Gastroesophageal sphincter (tissue), 4 donors: ENCODE measurements around the gene COPS4. TPM values are rescaled to one million over a fixed set of nuclear protein-coding genes. Genes with fewer than 3 reads are reported as not detected.
A peak's percentile ranks its signal among the peaks of the same experiment; 100 is the strongest.

Experiments used
- ATAC-seq: fragments of 150-250 bp; one replicate; pipeline ENCODE4 v1.9.1; 2016; ENCODE audit warnings: mild to moderate bottlenecking, moderate library complexity
- H3K27ac ChIP-seq, 4 donors: fragments of 200-600 bp; sonication (generic) in 3 of 4; 1 replicate in 3 of 4; 2 replicates in 1 of 4; pipeline ENCODE4 v1.5.1; 2016 to 2019
- H3K27me3 ChIP-seq: fragments of 200-600 bp; sonication (generic); one replicate; pipeline ENCODE4 v1.5.1; 2019
- H3K36me3 ChIP-seq, 2 donors: fragments of 200-600 bp; sonication (generic); one replicate each; pipeline ENCODE4 v1.5.1; 2019; ENCODE audit warnings: control low read depth in 1 of 2
- H3K4me1 ChIP-seq, 3 donors: fragments of 200-600 bp; sonication (generic); 1 replicate in 2 of 3; 2 replicates in 1 of 3; pipeline ENCODE4 v1.5.1; 2016 to 2019; ENCODE audit warnings: control low read depth in 2 of 3
- H3K4me3 ChIP-seq, 2 donors: fragments of 200-600 bp; sonication (generic); one replicate each; pipeline ENCODE4 v1.5.1; 2019; ENCODE audit warnings: mild to moderate bottlenecking in 1 of 2, moderate library complexity in 1 of 2
- H3K9me3 ChIP-seq, 3 donors: fragments of 200-600 bp; sonication (generic); one replicate each; pipeline ENCODE4 v1.5.1; 2017 to 2019; ENCODE audit warnings: control low read depth in 2 of 3
- CTCF ChIP-seq, 4 experiments: fragments of 200-600 bp in 2 of 4; fragments of 450-650 bp in 2 of 4; sonication (generic) in 1 of 4; IDR thresholded peaks; one replicate each; pipeline ENCODE4 v1.5.1; 2017 to 2019; ENCODE audit warnings: antibody characterized with exemption in 4 of 4, mild to moderate bottlenecking in 2 of 4, moderate library complexity in 2 of 4
- EP300 ChIP-seq: sonication (generic); formaldehyde crosslinking; IDR thresholded peaks from one replicate; pipeline ENCODE4 v1.6.1; 2017; ENCODE audit warnings: antibody characterized with exemption, mild to moderate bottlenecking
- POLR2A ChIP-seq, 2 donors: fragments of 450-650 bp; IDR thresholded peaks; one replicate each; pipeline ENCODE4 v1.6.1; 2017; ENCODE audit warnings: antibody characterized with exemption in 2 of 2, mild to moderate bottlenecking in 2 of 2, moderate library complexity in 1 of 2
- POLR2AphosphoS5 ChIP-seq: sonication (generic); formaldehyde crosslinking; IDR thresholded peaks from one replicate; pipeline ENCODE4 v1.6.1; 2017; ENCODE audit warnings: antibody characterized with exemption
- WGBS, 2 donors: methylation state at CpG; one replicate each; pipeline ENCODE4 v1.1.5; 2018; ENCODE audit warnings: low coverage in 1 of 2; 5-methylcytosine and 5-hydroxymethylcytosine counted together
- total RNA-seq, 4 donors: library from RNA; depleted of rRNA; stranded (reverse); fragments of >200 nt; gene quantifications; one replicate each; pipeline ENCODE4 v1.1.0, GENCODE V29; 2016

Gene COPS4
- total RNA-seq, 4 donors from 2014 or later: 51.0 to 60.7 (median 55.8) TPM

- Histone ChIP-seq H3K36me3 (no peaks in the 10 kb centered on the region), H3K27me3 (no peaks in the 10 kb centered on the region), H3K27ac (peak within 1 kb of the TSS; percentile 87 to 97 (median 92)), H3K4me3 (peak within 1 kb of the TSS; percentile 72 to 90), H3K9me3 (no peaks in the 10 kb centered on the region), H3K4me1 (peaks cover 0 to 51% (median 13%) of the 10 kb centered on the region in 3 donors)
- 3 to 4% methylated on average over 3 to 9 of the region's 54 CpGs for WGBS, 2 donors
- ATAC-seq: peak; percentile 46
- TF ChIP-seq CTCF (IDR thresholded peaks at IDR 0.05) (peak in 1 of 4 experiments; percentile 19), POLR2AphosphoS5 (peak; percentile 45), EP300 (no peak), POLR2A (IDR thresholded peaks at IDR 0.05) (peak in 1 of 2 donors; percentile 7)
Observed at GRCh38 chr4:83010522-83011318, 24.3 kb upstream of the COPS4 start, which contains the start of gene LIN54. Gene LIN54 (minus strand): TSS chr4:83010823. CDS start chr4:82984844, 25,979 bp downstream.

GRCh38 chr4:83011689-83012199, 23.2 kb upstream of the COPS4 start:
- WGBS, 2 donors: 3% methylated on average over 5 of the region's 5 CpGs

GRCh38 chr4:83012200-83012686, 22.7 kb upstream of the COPS4 start:
- Histone ChIP-seq H3K4me1 (peaks cover 0 to 51% (median 13%) of the 10 kb centered on the region in 3 donors), H3K36me3 (no peaks in the 10 kb centered on the region), H3K4me3 (peak overlapping the region; percentile 65 to 72), H3K27ac (peak overlapping the region; percentile 41 to 97 (median 91)), H3K27me3 (no peaks in the 10 kb centered on the region), H3K9me3 (no peaks in the 10 kb centered on the region)
- 0% methylated on average over 2 of the region's 43 CpGs for WGBS, 2 donors
- TF ChIP-seq CTCF (IDR thresholded peaks at IDR 0.05) (no peak), POLR2AphosphoS5 (no peak), POLR2A (IDR thresholded peaks at IDR 0.05) (no peak), EP300 (no peak)
- no peak for ATAC-seq

More at GRCh38 chr4:83011689-83012199, 23.2 kb upstream of the COPS4 start:
- no peak for ATAC-seq
- TF ChIP-seq POLR2A (IDR thresholded peaks at IDR 0.05) (no peak), EP300 (no peak), POLR2AphosphoS5 (no peak), CTCF (IDR thresholded peaks at IDR 0.05) (no peak)
- H3K9me3 ChIP-seq: no peaks in the 10 kb centered on the region
- peaks cover 0 to 51% (median 13%) of the 10 kb centered on the region in 3 donors for H3K4me1 ChIP-seq
- no peaks in the 10 kb centered on the region for H3K36me3 ChIP-seq
- H3K4me3 ChIP-seq: peak overlapping the region; percentile 65 to 72
- peak overlapping the region; percentile 41 to 97 (median 91) for H3K27ac ChIP-seq
- H3K27me3 ChIP-seq: no peaks in the 10 kb centered on the region

- peaks cover 0 to 47% (median 13%) of the 10 kb centered on the region in 3 donors for H3K4me1 ChIP-seq
- H3K27ac ChIP-seq: peak overlapping the region; percentile 55 to 97 (median 91)
- no peaks in the 10 kb centered on the region for H3K36me3 ChIP-seq
- no peaks in the 10 kb centered on the region for H3K27me3 ChIP-seq
- ATAC-seq: peak; percentile 97
- H3K9me3 ChIP-seq: no peaks in the 10 kb centered on the region
- TF ChIP-seq EP300 (no peak), CTCF (IDR thresholded peaks at IDR 0.05) (peak; percentile 31 to 77 (median 60)), POLR2A (IDR thresholded peaks at IDR 0.05) (peak; percentile 2 to 20), POLR2AphosphoS5 (peak; percentile 90)
- 0% methylated on average over 1 to 5 of the region's 73 CpGs for WGBS, 2 donors
- peak overlapping the region; percentile 65 to 72 for H3K4me3 ChIP-seq
Observed at GRCh38 chr4:83012687-83013419, 22.1 kb upstream of the COPS4 start.
